AG04449 (cell line): ENCODE results near the gene EDC4.
A peak's percentile ranks its signal among the peaks of the same experiment; 100 is the strongest.

ENCODE experiments used
- CTCF ChIA-PET: fragments of 350-600 bp; formaldehyde crosslinking; extraction: SDS; loops from one replicate; lab custom pipeline; 2021; ENCODE audit warnings: antibody characterized with exemption; lab: Yijun Ruan, JAX
- POLR2A ChIA-PET: fragments of 400-600, 350-600 bp; formaldehyde crosslinking; extraction: SDS; loops from one replicate; lab custom pipeline; 2020; ENCODE audit warnings: antibody characterized with exemption, inconsistent platforms; lab: Yijun Ruan, JAX
- DNase-seq: peaks from one replicate; pipeline ENCODE4 v3.0.0-alpha.2; 2010; ENCODE audit warnings: low read depth, low spot score
- H3K4me3 ChIP-seq: 2 replicates; pipeline ENCODE4 v1.5.1; 2011; ENCODE audit warnings: low read depth, mild to moderate bottlenecking, control low read depth, low read length
- TF ChIP-seq, protein P1 (sequence below): IDR thresholded peaks from one replicate; pipeline ENCODE4 v1.5.1; 2011; ENCODE audit warnings: mild to moderate bottlenecking, moderate library complexity, low read length, control low read depth, inconsistent platforms; ENCODE audit not compliant: insufficient read depth; ENCODE audit errors: missing control alignments

The EDC4 gene

DNA sequence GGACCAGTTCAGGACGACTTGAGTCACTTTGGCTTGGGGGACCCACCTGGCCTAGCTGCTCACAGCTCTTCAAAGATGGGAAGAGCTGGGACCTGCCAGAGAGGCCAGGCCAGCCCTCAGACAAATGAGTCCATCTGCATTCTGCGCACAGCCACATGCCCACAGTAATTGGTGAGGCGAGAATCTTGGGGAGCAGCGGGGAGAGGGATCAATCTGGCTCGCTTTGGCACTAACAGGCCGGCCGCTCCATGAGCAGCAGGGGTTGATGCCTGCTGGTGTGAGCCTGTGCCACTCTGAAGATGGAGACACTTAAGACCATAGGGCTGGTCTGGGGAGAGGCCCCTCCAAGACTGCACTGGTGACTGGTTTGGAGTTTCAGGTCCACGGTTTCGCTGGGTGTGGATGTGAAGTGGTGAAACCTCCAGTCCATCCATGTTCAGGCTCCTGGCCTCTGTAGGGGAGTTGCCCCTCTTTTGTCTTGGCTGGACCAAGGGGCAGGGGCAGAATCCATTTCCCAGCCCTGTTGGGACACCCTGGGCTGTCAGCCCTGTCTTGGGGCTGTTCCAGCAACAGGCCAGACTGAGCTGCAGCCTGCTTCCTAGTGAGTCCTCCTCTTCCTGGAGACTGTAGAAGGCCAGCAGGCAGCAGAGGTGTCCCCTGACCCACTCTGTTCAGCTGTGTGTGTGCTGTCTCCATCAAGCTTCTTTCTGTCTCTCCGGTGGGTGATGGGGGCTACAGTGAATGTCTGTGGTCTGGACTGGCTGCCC lies 51.5 kb downstream of the EDC4 start:
- no peak for DNase-seq
- TF ChIP-seq, protein P1, sequence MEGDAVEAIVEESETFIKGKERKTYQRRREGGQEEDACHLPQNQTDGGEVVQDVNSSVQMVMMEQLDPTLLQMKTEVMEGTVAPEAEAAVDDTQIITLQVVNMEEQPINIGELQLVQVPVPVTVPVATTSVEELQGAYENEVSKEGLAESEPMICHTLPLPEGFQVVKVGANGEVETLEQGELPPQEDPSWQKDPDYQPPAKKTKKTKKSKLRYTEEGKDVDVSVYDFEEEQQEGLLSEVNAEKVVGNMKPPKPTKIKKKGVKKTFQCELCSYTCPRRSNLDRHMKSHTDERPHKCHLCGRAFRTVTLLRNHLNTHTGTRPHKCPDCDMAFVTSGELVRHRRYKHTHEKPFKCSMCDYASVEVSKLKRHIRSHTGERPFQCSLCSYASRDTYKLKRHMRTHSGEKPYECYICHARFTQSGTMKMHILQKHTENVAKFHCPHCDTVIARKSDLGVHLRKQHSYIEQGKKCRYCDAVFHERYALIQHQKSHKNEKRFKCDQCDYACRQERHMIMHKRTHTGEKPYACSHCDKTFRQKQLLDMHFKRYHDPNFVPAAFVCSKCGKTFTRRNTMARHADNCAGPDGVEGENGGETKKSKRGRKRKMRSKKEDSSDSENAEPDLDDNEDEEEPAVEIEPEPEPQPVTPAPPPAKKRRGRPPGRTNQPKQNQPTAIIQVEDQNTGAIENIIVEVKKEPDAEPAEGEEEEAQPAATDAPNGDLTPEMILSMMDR: no peak
- H3K4me3 ChIP-seq: no peak overlapping the region
- ChIA-PET CTCF (interaction anchor here (0.6 to 16.7 kb wide), 10 partner anchors 10 to 410 kb away, joined by 3 to 227 read pairs (median 4); partner anchors contain the start of gene NRN1L), POLR2A (interaction anchor here (2.8 kb wide), 1 partner anchor 10 kb away, joined by 9 read pairs; no protein-coding TSS in a partner anchor)

DNA sequence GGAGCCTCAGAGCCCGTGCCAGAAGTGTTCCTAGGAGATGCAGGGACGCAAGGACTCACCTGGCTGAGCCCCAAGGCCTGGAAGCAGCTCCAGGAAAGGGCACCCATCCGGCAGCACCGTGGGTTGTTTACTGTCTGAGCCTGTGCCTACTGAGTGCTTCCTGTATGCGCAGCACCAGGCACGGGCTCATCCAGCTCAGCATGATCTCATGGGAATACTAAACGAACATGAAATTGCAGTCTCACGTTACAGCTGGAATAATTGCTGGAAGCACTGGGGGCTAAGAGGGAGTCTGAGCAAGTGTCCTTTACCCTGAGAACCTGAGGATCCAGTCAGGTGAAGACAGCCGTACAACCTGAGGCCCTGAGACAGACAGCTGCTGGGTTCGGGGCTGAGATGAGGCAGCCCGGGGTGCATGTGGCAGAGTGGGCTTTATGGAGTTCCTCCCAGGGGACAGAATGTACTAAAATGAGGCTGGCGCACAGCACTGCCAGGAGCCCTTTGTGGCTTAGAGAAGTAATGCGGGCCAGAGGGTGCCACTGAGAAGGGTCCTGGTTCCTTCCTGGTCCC lies 53.4 kb downstream of the EDC4 start:
- POLR2A ChIA-PET: no interaction called here
- TF ChIP-seq, protein P1: peak; percentile 12
- no peak overlapping the region for H3K4me3 ChIP-seq
- CTCF ChIA-PET: interaction anchor here (0.9 to 16.7 kb wide), 8 partner anchors 8 to 405 kb away, joined by 3 to 227 read pairs (median 14); partner anchors contain the start of gene NRN1L
- no peak for DNase-seq

DNA sequence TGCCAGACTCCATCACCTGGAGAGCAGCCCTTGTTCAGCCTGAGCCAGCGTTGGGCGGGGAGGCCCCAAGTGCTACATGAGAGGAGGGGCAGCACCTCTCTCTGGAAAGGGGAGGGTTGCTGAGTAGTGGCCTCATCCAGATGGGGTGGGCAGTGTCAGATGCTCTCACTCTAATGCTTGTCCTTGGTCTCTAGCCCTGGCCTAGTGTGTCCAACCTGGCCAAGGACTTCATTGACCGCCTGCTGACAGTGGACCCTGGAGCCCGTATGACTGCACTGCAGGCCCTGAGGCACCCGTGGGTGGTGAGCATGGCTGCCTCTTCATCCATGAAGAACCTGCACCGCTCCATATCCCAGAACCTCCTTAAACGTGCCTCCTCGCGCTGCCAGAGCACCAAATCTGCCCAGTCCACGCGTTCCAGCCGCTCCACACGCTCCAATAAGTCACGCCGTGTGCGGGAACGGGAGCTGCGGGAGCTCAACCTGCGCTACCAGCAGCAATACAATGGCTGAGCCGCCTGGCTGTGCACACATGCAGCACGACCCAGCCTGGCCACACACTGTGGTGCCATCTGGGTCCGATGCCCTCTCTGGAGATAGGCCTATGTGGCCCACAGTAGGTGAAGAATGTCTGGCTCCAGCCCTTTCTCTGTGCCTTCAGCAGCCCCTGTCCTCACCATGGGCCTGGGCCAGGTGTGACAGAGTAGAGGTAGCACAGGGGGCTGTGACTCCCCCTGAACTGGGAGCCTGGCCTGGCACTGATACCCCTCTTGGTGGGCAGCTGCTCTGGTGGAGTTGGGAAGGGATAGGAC lies 54.5 kb downstream of the EDC4 start:
- no peak for DNase-seq
- TF ChIP-seq, protein P1: no peak
- POLR2A ChIA-PET: no interaction called here
- CTCF ChIA-PET: interaction anchor here (1.1 to 16.7 kb wide), 13 partner anchors 7 to 433 kb away, joined by 3 to 227 read pairs (median 8); partner anchors contain the start of genes NRN1L and PSMB10
- H3K4me3 ChIP-seq: no peak overlapping the region

DNA sequence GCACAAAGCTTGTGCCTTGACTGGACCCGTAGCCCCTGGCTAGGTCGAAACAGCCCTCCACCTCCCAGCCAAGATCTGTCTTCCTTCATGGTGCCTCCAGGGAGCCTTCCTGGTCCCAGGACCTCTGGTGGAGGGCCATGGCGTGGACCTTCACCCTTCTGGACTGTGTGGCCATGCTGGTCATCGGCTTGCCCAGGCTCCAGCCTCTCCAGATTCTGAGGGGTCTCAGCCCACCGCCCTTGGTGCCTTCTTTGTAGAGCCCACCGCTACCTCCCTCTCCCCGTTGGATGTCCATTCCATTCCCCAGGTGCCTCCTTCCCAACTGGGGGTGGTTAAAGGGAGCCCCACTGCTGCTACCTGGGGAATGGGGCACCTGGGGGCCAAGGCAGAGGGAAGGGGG lies 55.3 kb downstream of the EDC4 start:
- TF ChIP-seq, protein P1: no peak
- no peak for DNase-seq
- POLR2A ChIA-PET: no interaction called here
- CTCF ChIA-PET: interaction anchor here (0.8 to 16.7 kb wide), 27 partner anchors 8 to 434 kb away, joined by 3 to 227 read pairs (median 5); partner anchors contain the start of genes NRN1L and PSMB10
- H3K4me3 ChIP-seq: no peak overlapping the region

DNA sequence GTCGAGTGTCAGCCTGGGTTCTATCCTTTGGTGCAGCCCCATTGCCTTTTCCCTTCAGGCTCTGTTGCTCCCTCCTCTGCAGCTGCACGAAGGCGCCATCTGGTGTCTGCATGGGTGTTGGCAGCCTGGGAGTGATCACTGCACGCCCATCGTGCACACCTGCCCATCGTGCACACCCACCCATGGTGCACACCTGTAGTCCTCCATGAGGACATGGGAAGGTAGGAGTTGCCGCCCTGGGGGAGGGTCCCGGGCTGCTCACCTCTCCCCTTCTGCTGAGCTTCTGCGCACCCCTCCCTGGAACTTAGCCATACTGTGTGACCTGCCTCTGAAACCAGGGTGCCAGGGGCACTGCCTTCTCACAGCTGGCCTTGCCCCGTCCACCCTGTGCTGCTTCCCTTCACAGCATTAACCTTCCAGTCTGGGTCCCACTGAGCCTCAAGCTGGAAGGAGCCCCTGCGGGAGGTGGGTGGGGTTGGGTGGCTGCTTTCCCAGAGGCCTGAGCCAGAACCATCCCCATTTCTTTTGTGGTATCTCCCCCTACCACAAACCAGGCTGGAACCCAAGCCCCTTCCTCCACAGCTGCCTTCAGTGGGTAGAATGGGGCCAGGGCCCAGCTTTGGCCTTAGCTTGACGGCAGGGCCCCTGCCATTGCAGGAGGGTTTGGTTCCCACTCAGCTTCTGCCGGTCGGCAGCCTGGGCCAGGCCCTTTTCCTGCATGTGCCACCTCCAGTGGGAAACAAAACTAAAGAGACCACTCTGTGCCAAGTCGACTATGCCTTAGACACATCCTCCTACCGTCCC lies 55.9 kb downstream of the EDC4 start:
- TF ChIP-seq, protein P1: peak; percentile 94
- no peak overlapping the region for H3K4me3 ChIP-seq
- CTCF ChIA-PET: interaction anchor here (0.7 to 16.7 kb wide), 31 partner anchors 8 to 444 kb away, joined by 3 to 227 read pairs (median 4); partner anchors contain the start of genes NRN1L and PSMB10
- POLR2A ChIA-PET: no interaction called here
- no peak for DNase-seq
